Endodermal cell (in vitro differentiated cells): ENCODE measurements around the gene MALT1. TPM values are rescaled to one million over a fixed set of nuclear protein-coding genes. Genes with fewer than 3 reads are reported as not detected.

ENCODE experiments used
- DNase-seq: peaks from one replicate; pipeline ENCODE4 v3.0.0-alpha.2; 2017
- H3K27ac ChIP-seq: 2 replicates; pipeline ENCODE4 v1.5.1; 2013; ENCODE audit warnings: mild to moderate bottlenecking, low read depth, low read length, moderate library complexity
- H3K27me3 ChIP-seq: 2 replicates; pipeline ENCODE4 v1.6.1; 2013; ENCODE audit warnings: mild to moderate bottlenecking, low read length, moderate library complexity; ENCODE audit not compliant: insufficient read depth, control insufficient read depth, poor library complexity, severe bottlenecking
- H3K36me3 ChIP-seq: 2 replicates; pipeline ENCODE4 v1.7.0; 2013; ENCODE audit warnings: mild to moderate bottlenecking, low read length, moderate library complexity; ENCODE audit not compliant: control insufficient read depth, insufficient read depth
- H3K4me1 ChIP-seq: one replicate; pipeline ENCODE4 v1.7.0; 2013; ENCODE audit warnings: low read length; ENCODE audit not compliant: control insufficient read depth, insufficient read depth
- H3K4me3 ChIP-seq: 2 replicates; pipeline ENCODE4 v1.5.1; 2013; ENCODE audit warnings: mild to moderate bottlenecking, low read length, moderate library complexity
- H3K9ac ChIP-seq: 2 replicates; pipeline ENCODE4 v1.6.1; 2013; ENCODE audit warnings: mild to moderate bottlenecking, low read length, moderate library complexity; ENCODE audit not compliant: poor library complexity, severe bottlenecking; ENCODE audit errors: extremely low read depth
- H3K9me3 ChIP-seq: 2 replicates; pipeline ENCODE4 v1.6.1; 2013; ENCODE audit warnings: mild to moderate bottlenecking, low read length, moderate library complexity; ENCODE audit not compliant: control insufficient read depth
- H3K27ac Mint-ChIP-seq: 2 replicates; pipeline ENCODE4 v1.8.0; 2020; ENCODE audit warnings: mixed read lengths
- H3K27me3 Mint-ChIP-seq: 2 replicates; pipeline ENCODE4 v1.8.0; 2021; ENCODE audit warnings: mild to moderate bottlenecking, mixed read lengths; ENCODE audit not compliant: insufficient read depth
- H3K36me3 Mint-ChIP-seq: 2 replicates; pipeline ENCODE4 v1.8.0; 2020; ENCODE audit warnings: low read depth, mixed read lengths
- H3K4me1 Mint-ChIP-seq: 2 replicates; pipeline ENCODE4 v1.8.0; 2020; ENCODE audit warnings: mixed read lengths
- H3K4me3 Mint-ChIP-seq: 2 replicates; pipeline ENCODE4 v1.8.0; 2020; ENCODE audit warnings: mild to moderate bottlenecking, moderate library complexity, mixed read lengths
- H3K9me3 Mint-ChIP-seq: 2 replicates; pipeline ENCODE4 v1.8.0; 2020; ENCODE audit warnings: mild to moderate bottlenecking, mixed read lengths
- WGBS, 2 experiments: methylation state at CpG; one replicate each; pipeline versions ENCODE4 v1.1.5 to v1.1.7; 2013; ENCODE audit warnings: missing lambda C conversion rate in 2 of 2, mixed read lengths in 1 of 2; ENCODE audit not compliant: insufficient coverage in 1 of 2, insufficient read length in 1 of 2; 5-methylcytosine and 5-hydroxymethylcytosine counted together
- total RNA-seq, 2 donors: library from RNA; stranded (reverse); fragmentation: NEBNext Ultra II Directional in 1 of 2; extraction: Animal tissue kit (Norgen Biotek cat#: 25700) in 1 of 2; gene quantifications; 2 replicates in 1 of 2; 3 replicates in 1 of 2; pipeline ENCODE4 v1.2.1, GENCODE V29; 2021
- TF ChIP-seq, protein P1 (sequence below): fragments of 200-600 bp; sonication (generic); conservative IDR thresholded peaks from 2 replicates; pipeline ENCODE4 v1.5.0; 2021; ENCODE audit warnings: antibody characterized with exemption, mild to moderate bottlenecking

Gene MALT1
- total RNA-seq, 2 donors from 2014 or later, result 14.0 to 22.1 TPM

DNA sequence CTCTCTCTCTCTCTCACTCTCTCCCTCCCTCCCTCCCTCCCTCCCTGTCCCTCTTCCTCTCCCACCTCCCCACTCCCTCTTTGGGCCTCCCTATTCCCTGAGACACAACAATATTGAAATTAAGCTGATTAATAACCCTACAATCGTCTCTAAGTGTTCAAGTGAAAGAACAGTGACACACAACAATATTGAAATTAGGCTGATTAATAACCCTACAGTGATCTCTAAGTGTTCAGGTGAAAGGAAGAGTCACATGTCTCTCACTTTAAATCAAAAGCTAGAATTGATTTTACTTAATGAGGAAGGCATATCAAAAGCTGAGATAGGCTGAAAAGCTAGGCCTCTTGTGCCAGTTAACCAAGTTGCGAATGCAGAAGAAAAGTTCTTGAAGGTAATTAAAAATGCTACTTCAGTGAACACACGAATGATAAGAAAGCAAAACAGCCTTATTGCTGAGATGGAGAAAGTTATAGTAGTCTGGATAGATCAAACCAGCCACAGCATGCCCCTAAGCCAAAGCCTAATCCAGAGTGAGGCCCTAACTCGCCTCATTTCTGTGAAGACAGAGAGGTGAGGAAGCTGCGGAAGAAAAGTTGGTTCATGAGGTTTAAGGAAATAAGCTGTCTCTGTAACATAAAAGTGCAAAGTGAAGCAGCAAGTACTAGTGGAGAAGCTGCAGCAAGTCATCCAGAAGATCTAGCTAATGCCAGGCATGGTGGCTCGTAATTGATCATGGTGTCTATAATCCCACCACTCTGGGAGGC lies 21.3 kb downstream of the MALT1 start:
- Histone ChIP-seq H3K9me3 (peaks cover 5% of the 10 kb centered on the region), H3K4me1 (peaks cover 5% of the 10 kb centered on the region), H3K36me3 (peaks cover 41% of the 10 kb centered on the region), H3K27me3 (no peaks in the 10 kb centered on the region), H3K27ac (no peak overlapping the region), H3K9ac (no peak overlapping the region), H3K4me3 (no peak overlapping the region)
- Mint-ChIP-seq H3K9me3 (peaks cover 4% of the 10 kb centered on the region), H3K4me3 (no peak overlapping the region), H3K27me3 (no peaks in the 10 kb centered on the region), H3K4me1 (peaks cover 10% of the 10 kb centered on the region), H3K36me3 (peaks cover 56% of the 10 kb centered on the region), H3K27ac (no peak overlapping the region)
- 94 to 100% methylated on average over 4 to 6 of the region's 6 CpGs for WGBS, 2 experiments
- TF ChIP-seq, protein P1, sequence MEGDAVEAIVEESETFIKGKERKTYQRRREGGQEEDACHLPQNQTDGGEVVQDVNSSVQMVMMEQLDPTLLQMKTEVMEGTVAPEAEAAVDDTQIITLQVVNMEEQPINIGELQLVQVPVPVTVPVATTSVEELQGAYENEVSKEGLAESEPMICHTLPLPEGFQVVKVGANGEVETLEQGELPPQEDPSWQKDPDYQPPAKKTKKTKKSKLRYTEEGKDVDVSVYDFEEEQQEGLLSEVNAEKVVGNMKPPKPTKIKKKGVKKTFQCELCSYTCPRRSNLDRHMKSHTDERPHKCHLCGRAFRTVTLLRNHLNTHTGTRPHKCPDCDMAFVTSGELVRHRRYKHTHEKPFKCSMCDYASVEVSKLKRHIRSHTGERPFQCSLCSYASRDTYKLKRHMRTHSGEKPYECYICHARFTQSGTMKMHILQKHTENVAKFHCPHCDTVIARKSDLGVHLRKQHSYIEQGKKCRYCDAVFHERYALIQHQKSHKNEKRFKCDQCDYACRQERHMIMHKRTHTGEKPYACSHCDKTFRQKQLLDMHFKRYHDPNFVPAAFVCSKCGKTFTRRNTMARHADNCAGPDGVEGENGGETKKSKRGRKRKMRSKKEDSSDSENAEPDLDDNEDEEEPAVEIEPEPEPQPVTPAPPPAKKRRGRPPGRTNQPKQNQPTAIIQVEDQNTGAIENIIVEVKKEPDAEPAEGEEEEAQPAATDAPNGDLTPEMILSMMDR, result no peak
- no peak for DNase-seq

DNA sequence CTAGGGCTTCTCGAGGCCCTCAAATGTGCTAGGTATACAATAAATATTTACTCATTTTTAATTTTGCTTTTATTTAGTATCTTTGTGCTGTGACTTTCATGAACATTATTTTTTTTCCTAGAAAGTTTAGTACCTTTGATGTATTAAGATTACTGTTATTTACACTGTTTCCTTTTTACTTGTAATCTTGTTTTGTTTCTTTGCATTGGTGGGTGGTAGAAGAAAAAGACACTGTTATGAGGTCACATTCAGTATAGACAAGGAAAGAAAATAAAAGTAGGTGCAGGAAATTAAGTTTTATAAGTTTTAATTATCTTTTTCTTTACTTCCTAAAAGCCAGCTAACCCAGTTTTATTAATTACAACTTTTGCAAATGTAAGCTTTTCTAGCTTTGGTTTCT lies 23.0 kb downstream of the MALT1 start:
- Histone ChIP-seq H3K9ac (no peak overlapping the region), H3K9me3 (peaks cover 5% of the 10 kb centered on the region), H3K27me3 (no peaks in the 10 kb centered on the region), H3K27ac (no peak overlapping the region), H3K4me3 (peak overlapping the region; percentile 64), H3K36me3 (peaks cover 34% of the 10 kb centered on the region), H3K4me1 (peaks cover 5% of the 10 kb centered on the region)
- Mint-ChIP-seq H3K9me3 (peaks cover 4% of the 10 kb centered on the region), H3K4me3 (no peak overlapping the region), H3K36me3 (peaks cover 49% of the 10 kb centered on the region), H3K27ac (no peak overlapping the region), H3K4me1 (peaks cover 10% of the 10 kb centered on the region), H3K27me3 (no peaks in the 10 kb centered on the region)
- TF ChIP-seq, protein P1, result no peak
- no peak for DNase-seq
- WGBS, 2 experiments, result no CpG with 5 or more reads among the region's 1 CpG

DNA sequence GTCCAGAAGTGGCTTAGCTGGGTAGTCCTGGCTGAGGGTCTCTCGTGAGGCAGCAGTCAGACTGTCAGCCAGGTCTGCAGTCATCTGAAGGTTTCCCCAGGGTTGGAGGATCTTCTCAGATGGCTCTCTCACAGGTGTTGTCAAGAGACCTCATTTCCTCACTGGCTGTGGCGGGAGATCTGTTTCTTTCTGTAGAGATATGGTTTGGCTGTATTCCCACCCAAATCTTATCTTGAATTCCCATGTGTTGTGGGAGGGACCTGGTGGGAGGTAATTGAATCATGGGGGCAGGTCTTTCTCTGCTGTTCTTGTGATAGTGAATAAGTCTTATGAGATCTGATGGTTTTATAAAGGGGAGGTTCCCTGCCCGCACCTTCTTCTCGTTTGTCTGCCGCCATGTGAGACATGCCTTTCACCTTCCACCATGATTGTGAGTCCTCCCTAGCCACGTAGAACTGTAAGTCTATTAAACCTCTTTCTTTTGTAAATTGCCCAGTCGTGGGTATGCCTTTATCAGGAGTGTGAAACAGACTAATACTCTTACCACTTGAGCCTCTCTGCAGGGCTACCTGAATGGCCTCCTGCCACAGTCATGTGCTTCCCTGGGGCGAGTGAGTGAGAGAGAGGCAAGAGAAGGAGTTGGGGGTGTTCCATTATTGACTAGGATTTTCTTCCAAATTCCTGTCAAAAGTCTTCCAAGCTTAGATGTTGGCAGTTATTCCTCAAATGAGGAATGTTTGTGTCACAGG lies 23.6 kb downstream of the MALT1 start:
- Histone ChIP-seq H3K9me3 (peaks cover 5% of the 10 kb centered on the region), H3K4me1 (peaks cover 5% of the 10 kb centered on the region), H3K9ac (no peak overlapping the region), H3K27me3 (no peaks in the 10 kb centered on the region), H3K4me3 (peak overlapping the region; percentile 64), H3K27ac (no peak overlapping the region), H3K36me3 (peaks cover 27% of the 10 kb centered on the region)
- Mint-ChIP-seq H3K27me3 (no peaks in the 10 kb centered on the region), H3K27ac (peak overlapping the region; percentile 1), H3K4me3 (no peak overlapping the region), H3K4me1 (peaks cover 10% of the 10 kb centered on the region), H3K9me3 (peaks cover 4% of the 10 kb centered on the region), H3K36me3 (peaks cover 43% of the 10 kb centered on the region)
- peak; percentile 56 for DNase-seq
- TF ChIP-seq, protein P1, result no peak
- 64 to 96% methylated on average over 3 to 8 of the region's 8 CpGs for WGBS, 2 experiments
